IPS-20b (cell line): ENCODE data around the gene TCP10L.
A peak's percentile ranks its signal among the peaks of the same experiment; 100 is the strongest.

Experiments
- H3K27ac ChIP-seq: one replicate; pipeline ENCODE4 v1.5.1; 2013; ENCODE audit warnings: low read length
- H3K27me3 ChIP-seq: 2 replicates; pipeline ENCODE4 v1.6.1; 2013; ENCODE audit warnings: mild to moderate bottlenecking, low read length, inconsistent platforms; ENCODE audit not compliant: insufficient read depth
- H3K36me3 ChIP-seq: 2 replicates; pipeline ENCODE4 v1.6.1; 2013; ENCODE audit warnings: low read depth, mild to moderate bottlenecking, inconsistent platforms, low read length, moderate library complexity; ENCODE audit not compliant: insufficient read depth
- H3K4me1 ChIP-seq: 2 replicates; pipeline ENCODE4 v1.6.1; 2013; ENCODE audit warnings: mild to moderate bottlenecking, control low read depth, inconsistent platforms, low read length, moderate library complexity; ENCODE audit not compliant: insufficient read depth
- H3K4me3 ChIP-seq: 2 replicates; pipeline ENCODE4 v1.5.1; 2013; ENCODE audit warnings: mild to moderate bottlenecking, low read length, inconsistent platforms
- H3K9ac ChIP-seq: 2 replicates; pipeline ENCODE4 v1.6.1; 2013; ENCODE audit warnings: low read depth, mild to moderate bottlenecking, inconsistent platforms, low read length, moderate library complexity
- H3K9me3 ChIP-seq: 2 replicates; pipeline ENCODE4 v1.6.1; 2013; ENCODE audit warnings: mild to moderate bottlenecking, low read depth, low read length, inconsistent platforms; ENCODE audit not compliant: insufficient read depth

Gene TCP10L

GRCh38 chr21:32584472-32584871 lies 851 bp downstream of the TCP10L start:
- H3K9ac ChIP-seq = no peak overlapping the region
- H3K36me3 ChIP-seq = no peaks in the 10 kb centered on the region
- H3K4me3 ChIP-seq = no peak overlapping the region
- H3K27ac ChIP-seq = no peak overlapping the region
- no peaks in the 10 kb centered on the region for H3K9me3 ChIP-seq
- no peaks in the 10 kb centered on the region for H3K4me1 ChIP-seq
- H3K27me3 ChIP-seq = no peaks in the 10 kb centered on the region

GRCh38 chr21:32581732-32582131 lies 3.6 kb downstream of the TCP10L start:
- 0 out of 2 replicates have a peak, but pooled peaks cover 9% of the 10 kb centered on the region for H3K27me3 ChIP-seq
- no peak overlapping the region for H3K9ac ChIP-seq
- no peak overlapping the region for H3K4me3 ChIP-seq

GRCh38 chr21:32580949-32581348 lies 4.4 kb downstream of the TCP10L start:
- no peak overlapping the region for H3K9ac ChIP-seq
- no peaks in the 10 kb centered on the region for H3K9me3 ChIP-seq
- H3K4me1 ChIP-seq = no peaks in the 10 kb centered on the region
- H3K36me3 ChIP-seq = no peaks in the 10 kb centered on the region
- H3K27me3 ChIP-seq = 0 out of 2 replicates have a peak, but pooled peaks cover 9% of the 10 kb centered on the region
- H3K4me3 ChIP-seq = no peak overlapping the region
- H3K27ac ChIP-seq = no peak overlapping the region

More at GRCh38 chr21:32581732-32582131, 3.6 kb downstream of the TCP10L start:
- H3K4me1 ChIP-seq = no peaks in the 10 kb centered on the region
- no peaks in the 10 kb centered on the region for H3K36me3 ChIP-seq
- H3K27ac ChIP-seq = no peak overlapping the region
- H3K9me3 ChIP-seq = no peaks in the 10 kb centered on the region

- no peaks in the 10 kb centered on the region for H3K4me1 ChIP-seq
Measured at GRCh38 chr21:32578107-32578691, 7.1 kb downstream of the TCP10L start.

GRCh38 chr21:32576011-32576410 lies 9.3 kb downstream of the TCP10L start:
- H3K4me3 ChIP-seq = no peak overlapping the region
- H3K9me3 ChIP-seq = no peaks in the 10 kb centered on the region
- no peaks in the 10 kb centered on the region for H3K4me1 ChIP-seq
- H3K36me3 ChIP-seq = no peaks in the 10 kb centered on the region
- no peak overlapping the region for H3K27ac ChIP-seq
- H3K9ac ChIP-seq = no peak overlapping the region
- H3K27me3 ChIP-seq = 0 out of 2 replicates have a peak, but pooled peaks cover 9% of the 10 kb centered on the region

More at GRCh38 chr21:32578107-32578691, 7.1 kb downstream of the TCP10L start:
- Histone ChIP-seq H3K27me3 (0 out of 2 replicates have a peak, but pooled peaks cover 9% of the 10 kb centered on the region), H3K4me3 (no peak overlapping the region), H3K9ac (no peak overlapping the region), H3K27ac (no peak overlapping the region), H3K36me3 (no peaks in the 10 kb centered on the region), H3K9me3 (no peaks in the 10 kb centered on the region)

- Histone ChIP-seq H3K27me3 (0 out of 2 replicates have a peak, but pooled peaks cover 9% of the 10 kb centered on the region), H3K4me3 (no peak overlapping the region), H3K9me3 (no peaks in the 10 kb centered on the region), H3K27ac (no peak overlapping the region), H3K9ac (no peak overlapping the region), H3K36me3 (no peaks in the 10 kb centered on the region), H3K4me1 (no peaks in the 10 kb centered on the region)
Measured at GRCh38 chr21:32574946-32575925, 10.1 kb downstream of the TCP10L start.

- H3K9me3 ChIP-seq = no peaks in the 10 kb centered on the region
- H3K27ac ChIP-seq = no peak overlapping the region
- 0 out of 2 replicates have a peak, but pooled peaks cover 2% of the 10 kb centered on the region for H3K4me1 ChIP-seq
- no peaks in the 10 kb centered on the region for H3K36me3 ChIP-seq
- H3K9ac ChIP-seq = no peak overlapping the region
- no peak overlapping the region for H3K4me3 ChIP-seq
- peaks cover 10% of the 10 kb centered on the region; the same call in 1 of the 2 replicates for H3K27me3 ChIP-seq
Measured at GRCh38 chr21:32572574-32573420, 12.5 kb downstream of the TCP10L start.

- H3K27me3 ChIP-seq = peaks cover 10% of the 10 kb centered on the region; the same call in 1 of the 2 replicates
- peaks cover 6% of the 10 kb centered on the region; the same call in 1 of the 2 replicates for H3K36me3 ChIP-seq
- peaks cover 8% of the 10 kb centered on the region; the same call in 1 of the 2 replicates for H3K9me3 ChIP-seq
- no peak overlapping the region for H3K4me3 ChIP-seq
- H3K4me1 ChIP-seq = 0 out of 2 replicates have a peak, but pooled peaks cover 2% of the 10 kb centered on the region
- H3K9ac ChIP-seq = no peak overlapping the region
- H3K27ac ChIP-seq = no peak overlapping the region
Measured at GRCh38 chr21:32570456-32570855, 14.9 kb downstream of the TCP10L start.

- H3K27me3 ChIP-seq = peaks cover 10% of the 10 kb centered on the region; the same call in 1 of the 2 replicates
- 0 out of 2 replicates have a peak, but pooled peaks cover 2% of the 10 kb centered on the region for H3K4me1 ChIP-seq
- H3K9ac ChIP-seq = peak overlapping the region; percentile 90; the same call in 1 of the 2 replicates
- H3K4me3 ChIP-seq = peak overlapping the region; percentile 91
- no peak overlapping the region for H3K27ac ChIP-seq
- H3K36me3 ChIP-seq = peaks cover 12% of the 10 kb centered on the region; the same call in 1 of the 2 replicates
- H3K9me3 ChIP-seq = peaks cover 14% of the 10 kb centered on the region; the same call in 1 of the 2 replicates
Measured at GRCh38 chr21:32569261-32570230, 15.8 kb downstream of the TCP10L start.

- Histone ChIP-seq H3K27ac (no peak overlapping the region), H3K36me3 (peaks cover 12% of the 10 kb centered on the region; the same call in 1 of the 2 replicates), H3K9me3 (peaks cover 14% of the 10 kb centered on the region; the same call in 1 of the 2 replicates), H3K27me3 (peaks cover 10% of the 10 kb centered on the region; the same call in 1 of the 2 replicates), H3K9ac (no peak overlapping the region), H3K4me1 (peaks cover 5% of the 10 kb centered on the region; the same call in 1 of the 2 replicates), H3K4me3 (no peak overlapping the region)
Measured at GRCh38 chr21:32567626-32568025, 17.7 kb downstream of the TCP10L start.
